ENCODE measurements around the gene MAVS.

The MAVS gene

DNA sequence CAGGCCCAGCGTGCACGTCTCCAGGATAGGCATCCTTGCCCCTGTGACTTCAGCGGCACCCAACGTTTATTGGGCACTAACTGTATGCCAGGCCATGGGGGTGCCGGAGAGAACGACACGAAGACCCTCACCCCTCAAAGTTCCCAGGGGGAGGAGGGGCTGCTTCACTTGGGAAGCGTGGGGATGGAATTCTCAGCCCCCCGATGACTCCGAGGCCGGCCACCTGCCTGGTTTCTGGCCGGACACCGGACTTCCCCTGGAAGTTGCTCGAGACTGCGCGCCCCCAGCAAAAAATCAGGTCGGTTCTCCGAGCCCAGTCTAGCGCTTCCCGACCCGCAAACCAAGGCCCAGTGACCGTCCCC lies 275 bp upstream of the MAVS start:
- peak overlapping the region; percentile 84 for H3K4me3 ChIP-seq (ENCODE audit: control insufficient read depth, low read depth, low read length)
- TF ChIP-seq, protein P1, sequence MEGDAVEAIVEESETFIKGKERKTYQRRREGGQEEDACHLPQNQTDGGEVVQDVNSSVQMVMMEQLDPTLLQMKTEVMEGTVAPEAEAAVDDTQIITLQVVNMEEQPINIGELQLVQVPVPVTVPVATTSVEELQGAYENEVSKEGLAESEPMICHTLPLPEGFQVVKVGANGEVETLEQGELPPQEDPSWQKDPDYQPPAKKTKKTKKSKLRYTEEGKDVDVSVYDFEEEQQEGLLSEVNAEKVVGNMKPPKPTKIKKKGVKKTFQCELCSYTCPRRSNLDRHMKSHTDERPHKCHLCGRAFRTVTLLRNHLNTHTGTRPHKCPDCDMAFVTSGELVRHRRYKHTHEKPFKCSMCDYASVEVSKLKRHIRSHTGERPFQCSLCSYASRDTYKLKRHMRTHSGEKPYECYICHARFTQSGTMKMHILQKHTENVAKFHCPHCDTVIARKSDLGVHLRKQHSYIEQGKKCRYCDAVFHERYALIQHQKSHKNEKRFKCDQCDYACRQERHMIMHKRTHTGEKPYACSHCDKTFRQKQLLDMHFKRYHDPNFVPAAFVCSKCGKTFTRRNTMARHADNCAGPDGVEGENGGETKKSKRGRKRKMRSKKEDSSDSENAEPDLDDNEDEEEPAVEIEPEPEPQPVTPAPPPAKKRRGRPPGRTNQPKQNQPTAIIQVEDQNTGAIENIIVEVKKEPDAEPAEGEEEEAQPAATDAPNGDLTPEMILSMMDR (IDR thresholded peaks at IDR 0.05; ENCODE audit: control insufficient read depth, insufficient read depth, low read depth, low read length, missing control alignments), result no peak
- DNase-seq (ENCODE audit: low read depth), result no peak

DNA sequence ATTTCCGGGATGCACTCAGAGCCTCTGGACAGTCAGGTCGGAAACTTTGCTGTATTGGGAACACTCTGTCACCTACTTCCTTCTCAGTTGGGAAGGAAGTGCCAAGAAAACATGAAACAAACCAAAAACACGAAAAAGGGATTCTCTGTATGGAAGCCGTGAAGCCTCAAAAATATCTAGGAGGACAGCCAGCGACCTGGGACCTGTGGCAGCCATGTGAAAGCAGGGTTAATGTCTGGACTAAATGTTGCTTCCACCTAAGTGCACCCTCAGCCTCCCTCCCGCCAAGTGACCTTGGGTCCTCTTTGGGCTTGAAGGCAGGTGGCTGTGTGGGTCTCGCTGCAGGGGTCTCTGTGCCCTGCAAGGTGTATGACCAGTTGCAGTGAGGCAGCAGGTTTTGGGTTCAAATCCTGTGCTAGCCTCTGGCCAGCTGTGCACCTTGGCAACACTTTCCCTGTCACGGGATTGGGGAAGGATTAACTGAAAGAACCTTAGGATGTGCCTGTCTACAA lies 851 bp downstream of the MAVS start:
- TF ChIP-seq, protein P1 (IDR thresholded peaks at IDR 0.05; ENCODE audit: control insufficient read depth, insufficient read depth, low read depth, low read length, missing control alignments), result no peak
- peak overlapping the region; percentile 84 for H3K4me3 ChIP-seq (ENCODE audit: control insufficient read depth, low read depth, low read length)
- DNase-seq (ENCODE audit: low read depth), result no peak

DNA sequence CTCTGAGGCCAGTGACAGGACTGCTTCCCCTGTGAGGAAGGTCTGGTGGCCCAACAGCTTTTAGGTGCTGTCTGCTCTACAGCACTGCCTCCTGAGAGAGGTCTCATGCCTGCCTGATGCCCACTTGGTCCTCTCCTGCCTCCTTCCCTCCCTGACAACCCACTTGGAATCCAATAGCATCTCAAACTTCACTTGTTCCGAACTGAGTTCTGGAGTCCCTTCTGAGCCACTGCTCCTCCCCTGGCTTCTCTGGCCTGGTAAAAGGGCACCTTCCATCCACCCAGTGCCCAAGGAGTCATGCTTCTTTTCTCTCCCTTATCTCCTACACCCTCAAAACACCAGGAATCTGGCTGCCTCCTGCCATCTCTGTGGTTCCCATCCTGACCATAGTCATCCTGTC lies 1.9 kb downstream of the MAVS start:
- H3K4me3 ChIP-seq (ENCODE audit: control insufficient read depth, low read depth, low read length), result no peak overlapping the region
- TF ChIP-seq, protein P1 (IDR thresholded peaks at IDR 0.05; ENCODE audit: control insufficient read depth, insufficient read depth, low read depth, low read length, missing control alignments), result no peak
- DNase-seq (ENCODE audit: low read depth), result no peak

DNA sequence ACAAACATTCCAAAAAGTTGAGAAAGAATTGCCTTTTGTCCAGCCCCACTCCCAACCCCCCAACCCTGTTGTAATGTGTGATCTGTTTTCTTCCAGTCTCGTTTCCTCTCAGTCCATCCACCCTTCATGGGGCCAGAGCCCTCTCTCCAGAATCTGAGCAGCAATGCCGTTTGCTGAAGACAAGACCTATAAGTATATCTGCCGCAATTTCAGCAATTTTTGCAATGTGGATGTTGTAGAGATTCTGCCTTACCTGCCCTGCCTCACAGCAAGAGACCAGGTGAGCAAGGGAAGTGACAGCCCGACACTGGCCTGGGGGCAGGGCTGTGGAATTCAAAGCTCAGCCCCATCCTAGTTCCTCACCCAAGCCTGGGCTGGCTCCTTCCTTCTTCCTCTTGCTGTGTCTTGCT lies 7.8 kb downstream of the MAVS start:
- TF ChIP-seq, protein P1 (IDR thresholded peaks at IDR 0.05; ENCODE audit: control insufficient read depth, insufficient read depth, low read depth, low read length, missing control alignments), result no peak
- no peak for DNase-seq (ENCODE audit: low read depth)

DNA sequence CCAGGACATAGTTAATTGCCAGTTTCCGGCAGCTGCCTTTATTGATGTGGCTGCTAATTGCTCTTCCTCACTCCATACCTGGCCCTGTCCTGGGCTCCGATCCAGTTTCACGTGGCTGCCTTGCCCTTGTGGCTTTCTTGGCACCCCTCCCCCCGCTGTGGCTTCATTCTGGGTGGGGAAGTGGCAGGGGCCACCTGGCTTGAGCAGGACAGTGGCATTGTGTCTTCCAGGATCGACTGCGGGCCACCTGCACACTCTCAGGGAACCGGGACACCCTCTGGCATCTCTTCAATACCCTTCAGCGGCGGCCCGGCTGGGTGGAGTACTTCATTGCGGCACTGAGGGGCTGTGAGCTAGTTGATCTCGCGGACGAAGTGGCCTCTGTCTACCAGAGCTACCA lies 10.8 kb downstream of the MAVS start:
- no peak overlapping the region for H3K4me3 ChIP-seq (ENCODE audit: control insufficient read depth, low read depth, low read length)
- no peak for DNase-seq (ENCODE audit: low read depth)
- TF ChIP-seq, protein P1 (IDR thresholded peaks at IDR 0.05; ENCODE audit: control insufficient read depth, insufficient read depth, low read depth, low read length, missing control alignments), result no peak

More for the DNA sequence above, 7.8 kb downstream of the MAVS start:
- no peak overlapping the region for H3K4me3 ChIP-seq (ENCODE audit: control insufficient read depth, low read depth, low read length)

DNA sequence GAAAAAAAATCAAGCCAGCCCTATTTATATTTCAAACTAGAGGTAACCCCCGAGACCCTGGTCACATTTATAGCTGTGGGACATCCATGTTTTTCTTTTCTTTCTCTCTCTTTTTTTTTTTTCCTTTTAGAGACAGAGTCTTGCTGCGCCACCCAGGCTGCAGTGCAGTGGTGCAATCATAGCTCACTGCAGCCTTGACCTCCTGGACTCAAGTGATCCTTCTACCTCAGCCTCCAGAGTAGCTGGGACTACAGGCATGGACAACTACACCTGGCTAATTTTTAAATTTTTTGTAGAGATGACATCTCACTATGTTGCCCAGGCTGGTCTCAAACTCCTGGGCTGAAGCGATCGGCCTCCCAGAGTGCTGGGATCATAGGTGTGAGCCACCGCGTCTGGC lies 12.1 kb downstream of the MAVS start:
- TF ChIP-seq, protein P1 (IDR thresholded peaks at IDR 0.05; ENCODE audit: control insufficient read depth, insufficient read depth, low read depth, low read length, missing control alignments), result no peak
- DNase-seq (ENCODE audit: low read depth), result no peak
- H3K4me3 ChIP-seq (ENCODE audit: control insufficient read depth, low read depth, low read length), result no peak overlapping the region

DNA sequence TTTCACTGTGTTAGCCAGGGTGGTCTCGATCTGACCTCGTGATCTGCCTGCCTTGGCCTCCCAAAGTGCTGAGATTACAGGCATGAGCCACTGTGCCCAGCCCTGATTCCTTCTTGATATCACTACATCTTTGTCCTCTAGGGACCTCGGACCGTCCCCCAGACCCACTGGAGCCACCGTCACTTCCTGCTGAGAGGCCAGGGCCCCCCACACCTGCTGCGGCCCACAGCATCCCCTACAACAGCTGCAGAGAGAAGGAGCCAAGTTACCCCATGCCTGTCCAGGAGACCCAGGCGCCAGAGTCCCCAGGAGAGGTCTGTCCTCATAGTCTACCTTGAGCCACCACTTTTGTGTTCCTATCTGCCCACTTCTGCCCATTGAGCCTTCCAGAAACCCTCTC lies 14.6 kb downstream of the MAVS start:
- TF ChIP-seq, protein P1 (IDR thresholded peaks at IDR 0.05; ENCODE audit: control insufficient read depth, insufficient read depth, low read depth, low read length, missing control alignments), result no peak
- H3K4me3 ChIP-seq (ENCODE audit: control insufficient read depth, low read depth, low read length), result no peak overlapping the region
- no peak for DNase-seq (ENCODE audit: low read depth)
